GM23338 (cell line): ENCODE data around the gene WIPF3. TPM values are rescaled to one million over a fixed set of nuclear protein-coding genes. Genes with fewer than 3 reads are reported as not detected.

Experiments used
- ATAC-seq: fragments of 200-7000 bp; cut with Tn5 transposase; 3 replicates; pipeline ENCODE4 v1.9.1; 2020
- DNase-seq: peaks from one replicate; pipeline ENCODE4 v3.0.0-alpha.2; 2015; ENCODE audit warnings: low spot score
- H2AFZ ChIP-seq: fragments of 200-600 bp; sonication (generic); 2 replicates; pipeline ENCODE4 v1.8.0; 2016; ENCODE audit warnings: antibody characterized with exemption, mild to moderate bottlenecking, moderate library complexity
- H3F3A ChIP-seq: fragments of 200-600 bp; sonication (generic); replicated peaks from 2 replicates; pipeline ENCODE4 v1.8.0; 2017; ENCODE audit warnings: antibody characterized with exemption, mixed run types, low read depth
- H3K27ac ChIP-seq: fragments of 200-600 bp; sonication (generic); 2 replicates; pipeline ENCODE4 v1.6.1; 2016; ENCODE audit warnings: low read depth
- H3K27me3 ChIP-seq: fragments of 200-600 bp; sonication (generic); 2 replicates; pipeline ENCODE4 v1.8.0; 2016; ENCODE audit warnings: mild to moderate bottlenecking, mixed run types, moderate library complexity; ENCODE audit not compliant: insufficient read depth
- H3K36me3 ChIP-seq: fragments of 200-600 bp; sonication (generic); 2 replicates; pipeline ENCODE4 v1.8.0; 2016; ENCODE audit warnings: mild to moderate bottlenecking; ENCODE audit not compliant: insufficient read depth
- H3K4me1 ChIP-seq: fragments of 200-600 bp; sonication (generic); 2 replicates; pipeline ENCODE4 v1.8.0; 2016; ENCODE audit warnings: mild to moderate bottlenecking, moderate library complexity; ENCODE audit not compliant: insufficient read depth
- H3K4me2 ChIP-seq: fragments of 200-600 bp; sonication (generic); 2 replicates; pipeline ENCODE4 v1.7.1; 2017; ENCODE audit warnings: mixed run types
- H3K4me3 ChIP-seq: fragments of 200-600 bp; sonication (generic); 2 replicates; pipeline ENCODE4 v1.6.1; 2016; ENCODE audit warnings: mixed run types
- H3K79me2 ChIP-seq: fragments of 200-600 bp; sonication (generic); replicated peaks from 2 replicates; pipeline ENCODE4 v1.8.0; 2017; ENCODE audit warnings: mild to moderate bottlenecking; ENCODE audit not compliant: insufficient read depth
- H3K9me2 ChIP-seq: fragments of 200-600 bp; sonication (generic); 2 replicates; pipeline ENCODE4 v1.8.0; 2017; ENCODE audit not compliant: insufficient read depth
- H4K20me1 ChIP-seq: fragments of 200-600 bp; sonication (generic); replicated peaks from 2 replicates; pipeline ENCODE4 v1.8.0; 2017; ENCODE audit warnings: mild to moderate bottlenecking; ENCODE audit not compliant: insufficient read depth
- H3K27ac Mint-ChIP-seq: 2 replicates; pipeline ENCODE4 v1.8.0; 2020; ENCODE audit warnings: inconsistent platforms, mild to moderate bottlenecking, moderate library complexity, mixed read lengths
- H3K27me3 Mint-ChIP-seq: 3 replicates; pipeline ENCODE4 v1.8.0; 2022; ENCODE audit warnings: low read depth, mild to moderate bottlenecking, moderate library complexity, mixed read lengths, inconsistent platforms; ENCODE audit not compliant: insufficient read depth, poor library complexity
- H3K36me3 Mint-ChIP-seq: 3 replicates; pipeline ENCODE4 v1.8.0; 2021; ENCODE audit warnings: low read depth, mild to moderate bottlenecking, inconsistent platforms, moderate library complexity, mixed read lengths
- H3K4me1 Mint-ChIP-seq: 3 replicates; pipeline ENCODE4 v1.8.0; 2020; ENCODE audit warnings: mild to moderate bottlenecking, inconsistent platforms, mixed read lengths
- H3K4me3 Mint-ChIP-seq: 3 replicates; pipeline ENCODE4 v1.8.0; 2021; ENCODE audit warnings: moderate library complexity, mild to moderate bottlenecking, inconsistent platforms, mixed read lengths
- H3K9me3 Mint-ChIP-seq: 3 replicates; pipeline ENCODE4 v1.8.0; 2020; ENCODE audit warnings: moderate library complexity, mild to moderate bottlenecking, inconsistent platforms, mixed read lengths
- CREB1 ChIP-seq: fragments of 250-450 bp; sonication (Bioruptor Pico); IDR thresholded peaks from 2 replicates; pipeline ENCODE4 v1.5.0; 2020; ENCODE audit warnings: low read depth, mild to moderate bottlenecking, moderate library complexity
- ETS1 ChIP-seq: IDR thresholded peaks from 2 replicates; pipeline ENCODE4 v1.6.1; 2016; ENCODE audit warnings: antibody characterized with exemption
- EZH2phosphoT487 ChIP-seq: fragments of 200-600 bp; sonication (generic); IDR thresholded peaks from one replicate; pipeline ENCODE4 v1.8.1; 2018; ENCODE audit warnings: antibody characterized with exemption; ENCODE audit not compliant: unreplicated experiment
- JUNB ChIP-seq: IDR thresholded peaks from one replicate; pipeline ENCODE4 v1.6.1; 2016; ENCODE audit warnings: antibody characterized with exemption; ENCODE audit not compliant: unreplicated experiment
- POLR2AphosphoS5 ChIP-seq: IDR thresholded peaks from 2 replicates; pipeline ENCODE4 v1.6.1; 2016; ENCODE audit warnings: antibody characterized with exemption, low read depth
- REST ChIP-seq: IDR thresholded peaks from one replicate; pipeline ENCODE4 v1.6.1; 2018; ENCODE audit warnings: antibody characterized with exemption; ENCODE audit not compliant: unreplicated experiment
- STAT1 ChIP-seq: IDR thresholded peaks from one replicate; pipeline ENCODE4 v1.6.1; 2016; ENCODE audit warnings: antibody characterized with exemption; ENCODE audit not compliant: unreplicated experiment
- ZNF114 ChIP-seq: fragments of 250-450 bp; sonication (Bioruptor Pico); IDR thresholded peaks from 2 replicates; pipeline ENCODE4 v1.5.0; 2020; ENCODE audit warnings: mild to moderate bottlenecking, moderate library complexity
- ZNF331 ChIP-seq: fragments of 250-450 bp; sonication (Bioruptor Pico); IDR thresholded peaks from 2 replicates; pipeline ENCODE4 v1.5.0; 2020; ENCODE audit warnings: low read depth, mild to moderate bottlenecking, moderate library complexity
- ZNF462 ChIP-seq: fragments of 250-450 bp; sonication (Bioruptor Pico); IDR thresholded peaks from 2 replicates; pipeline ENCODE4 v1.5.0; 2020; ENCODE audit warnings: mild to moderate bottlenecking, moderate library complexity
- polyA plus RNA-seq: library from polyadenylated mRNA; unstranded; fragments of >200 nt; fragmentation: Nextera tagmentation; extraction: Ambion mirVana; gene quantifications from 2 replicates; pipeline ENCODE4 v1.2.1, GENCODE V29; 2016
- total RNA-seq: library from RNA; depleted of rRNA; stranded (reverse); fragments of >200 nt; shearing (Covaris generic); gene quantifications from 2 replicates; pipeline ENCODE4 v1.2.3, GENCODE V29; 2014

The WIPF3 gene
- total and polyA plus RNA-seq, 2 experiments from 2014 or later: 5.7 to 11.4 TPM

- Histone ChIP-seq H3K36me3 (no peaks in the 10 kb centered on the region), H3K4me2 (no peak overlapping the region), H3K79me2 (no peaks in the 10 kb centered on the region), H2AFZ (no peak overlapping the region), H3K27me3 (no peaks in the 10 kb centered on the region), H3K27ac (no peak overlapping the region), H4K20me1 (no peaks in the 10 kb centered on the region), H3K9me2 (no peaks in the 10 kb centered on the region), H3K4me1 (no peaks in the 10 kb centered on the region), H3F3A (no peaks in the 10 kb centered on the region), H3K4me3 (no peak overlapping the region)
- Mint-ChIP-seq H3K4me1 (no peaks in the 10 kb centered on the region), H3K4me3 (no peak overlapping the region), H3K36me3 (no peaks in the 10 kb centered on the region), H3K27ac (no peak overlapping the region), H3K27me3 (no peaks in the 10 kb centered on the region), H3K9me3 (peaks cover 4% of the 10 kb centered on the region)
- DNase-seq (no peak), ATAC-seq (no peak)
- TF ChIP-seq JUNB: no peak
- TF ChIP-seq ZNF331 (CRISPR knock-in tag): no peak
- no peak for TF ChIP-seq ZNF114 (CRISPR knock-in tag)
- TF ChIP-seq ETS1: no peak
- TF ChIP-seq ZNF462 (CRISPR knock-in tag): no peak
- TF ChIP-seq STAT1: no peak
- TF ChIP-seq REST: no peak
- no peak for TF ChIP-seq EZH2phosphoT487
- TF ChIP-seq CREB1 (CRISPR knock-in tag): no peak
- no peak for TF ChIP-seq POLR2AphosphoS5
These were observed 27.6 kb downstream of the WIPF3 start for GRCh38 chr7:29833929-29834328.
